ENCODE data around the gene NRROS.

NRROS gene

DNA sequence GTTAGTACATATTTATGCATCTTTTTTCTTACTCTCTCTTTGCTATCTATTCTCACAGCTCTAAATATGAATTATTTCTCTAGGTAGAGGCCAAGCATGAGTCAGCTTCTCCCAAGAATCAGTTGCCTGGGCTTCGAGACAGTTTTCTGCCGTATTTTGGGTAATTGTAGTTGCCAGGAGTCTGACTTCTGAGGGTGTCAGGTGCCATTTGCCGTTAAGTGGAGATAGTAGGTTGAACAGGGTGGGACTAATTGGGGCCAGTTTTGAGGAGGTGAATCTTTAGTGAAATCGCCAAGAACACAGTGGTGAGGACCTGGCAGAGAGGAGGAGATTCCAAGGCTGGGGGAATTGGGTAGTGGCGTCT, 7.8 kb upstream of the NRROS start:
- Histone ChIP-seq H3K4me3 (ENCODE audit: severe bottlenecking) (peak overlapping the region; percentile 50), H3K27me3 (ENCODE audit: insufficient read depth, poor library complexity, severe bottlenecking) (no peaks in the 10 kb centered on the region), H3K9me3 (ENCODE audit: severe bottlenecking) (no peaks in the 10 kb centered on the region), H3K4me1 (ENCODE audit: insufficient read depth, poor library complexity, severe bottlenecking) (no peaks in the 10 kb centered on the region), H3K27ac (ENCODE audit: poor library complexity, severe bottlenecking) (peak overlapping the region; percentile 60), H3K36me3 (ENCODE audit: low read depth) (no peaks in the 10 kb centered on the region)
- DNase-seq (ENCODE audit: low spot score) (no peak), ATAC-seq (ENCODE audit: low read depth) (no peak)
- no peak for TF ChIP-seq CTCF (IDR thresholded peaks at IDR 0.05; ENCODE audit: poor library complexity, severe bottlenecking)

- DNase-seq (ENCODE audit: low spot score) (no peak), ATAC-seq (ENCODE audit: low read depth) (peak; percentile 86)
- H3K36me3 ChIP-seq (ENCODE audit: low read depth): no peaks in the 10 kb centered on the region
- no peaks in the 10 kb centered on the region for H3K27me3 ChIP-seq (ENCODE audit: insufficient read depth, poor library complexity, severe bottlenecking)
- H3K4me1 ChIP-seq (ENCODE audit: insufficient read depth, poor library complexity, severe bottlenecking): no peaks in the 10 kb centered on the region
- peak overlapping the region; percentile 60 for H3K27ac ChIP-seq (ENCODE audit: poor library complexity, severe bottlenecking)
- peak overlapping the region; percentile 50 for H3K4me3 ChIP-seq (ENCODE audit: severe bottlenecking)
- H3K9me3 ChIP-seq (ENCODE audit: severe bottlenecking): no peaks in the 10 kb centered on the region
- TF ChIP-seq CTCF (IDR thresholded peaks at IDR 0.05; ENCODE audit: poor library complexity, severe bottlenecking): peak; percentile 57
Observed at GRCh38 chr3:196632046-196632751, 7.3 kb upstream of the NRROS start.

DNA sequence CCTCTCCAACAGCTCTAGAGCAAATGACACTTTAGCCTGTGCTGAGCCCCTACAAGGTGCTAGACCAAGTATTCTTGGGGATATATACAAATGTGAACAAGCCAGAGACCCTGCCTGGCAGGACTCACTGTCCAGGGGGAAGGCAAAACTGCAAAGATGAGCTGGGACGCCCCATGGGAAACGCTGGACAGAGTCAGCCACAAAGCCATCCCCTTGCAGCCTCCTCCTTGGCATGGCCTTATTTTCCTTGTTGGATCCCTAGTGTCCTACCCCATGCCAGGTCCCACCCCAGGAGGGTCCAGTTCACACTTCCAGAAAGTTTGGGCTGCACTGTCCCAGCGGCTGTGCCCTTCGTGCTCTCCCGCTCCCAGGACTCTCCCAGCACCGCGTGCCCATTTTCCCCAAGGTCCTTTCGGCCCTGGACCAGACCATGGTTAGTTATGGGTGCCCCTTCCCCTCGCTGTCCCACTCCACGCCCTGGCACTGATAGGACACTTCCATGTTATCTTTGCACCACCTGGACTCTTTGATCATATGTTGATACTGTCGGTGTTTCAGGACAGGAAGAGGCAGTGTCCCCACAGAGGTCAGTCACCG, 5.8 kb upstream of the NRROS start:
- H3K9me3 ChIP-seq (ENCODE audit: severe bottlenecking): no peaks in the 10 kb centered on the region
- no peak for ATAC-seq (ENCODE audit: low read depth)
- H3K27ac ChIP-seq (ENCODE audit: poor library complexity, severe bottlenecking): no peak overlapping the region
- DNase-seq (ENCODE audit: low spot score): no peak
- no peak for TF ChIP-seq CTCF (IDR thresholded peaks at IDR 0.05; ENCODE audit: poor library complexity, severe bottlenecking)
- no peak overlapping the region for H3K4me3 ChIP-seq (ENCODE audit: severe bottlenecking)
- no peaks in the 10 kb centered on the region for H3K36me3 ChIP-seq (ENCODE audit: low read depth)
- H3K4me1 ChIP-seq (ENCODE audit: insufficient read depth, poor library complexity, severe bottlenecking): no peaks in the 10 kb centered on the region
- no peaks in the 10 kb centered on the region for H3K27me3 ChIP-seq (ENCODE audit: insufficient read depth, poor library complexity, severe bottlenecking)

DNA sequence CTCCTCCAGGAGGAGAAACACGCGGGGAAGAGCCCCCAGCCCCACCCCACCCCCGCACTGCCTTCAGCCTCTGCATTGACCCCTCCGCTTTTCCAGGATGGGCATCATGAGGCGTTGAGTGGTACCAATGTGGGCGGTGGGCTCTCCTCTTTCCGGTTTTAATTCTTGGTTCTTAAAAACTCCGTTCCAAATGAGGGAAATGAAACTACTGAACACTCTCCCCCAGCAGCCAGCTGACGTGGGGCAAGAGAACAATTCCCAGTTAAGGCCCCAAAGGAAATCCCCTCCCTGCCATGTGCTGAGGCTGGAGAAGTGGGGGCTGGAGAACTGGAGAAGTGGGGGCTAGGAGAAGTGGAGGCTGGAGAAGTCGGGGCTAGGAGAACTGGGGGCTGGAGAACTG, 5.3 kb upstream of the NRROS start:
- TF ChIP-seq CTCF (IDR thresholded peaks at IDR 0.05; ENCODE audit: poor library complexity, severe bottlenecking): no peak
- Histone ChIP-seq H3K9me3 (ENCODE audit: severe bottlenecking) (no peaks in the 10 kb centered on the region), H3K27me3 (ENCODE audit: insufficient read depth, poor library complexity, severe bottlenecking) (peaks cover 5% of the 10 kb centered on the region), H3K36me3 (ENCODE audit: low read depth) (no peaks in the 10 kb centered on the region), H3K4me3 (ENCODE audit: severe bottlenecking) (no peak overlapping the region), H3K27ac (ENCODE audit: poor library complexity, severe bottlenecking) (no peak overlapping the region), H3K4me1 (ENCODE audit: insufficient read depth, poor library complexity, severe bottlenecking) (no peaks in the 10 kb centered on the region)
- ATAC-seq (ENCODE audit: low read depth): no peak
- no peak for DNase-seq (ENCODE audit: low spot score)

GRCh38 chr3:196634829-196635228, 4.7 kb upstream of the NRROS start:
- peaks cover 11% of the 10 kb centered on the region for H3K27me3 ChIP-seq (ENCODE audit: insufficient read depth, poor library complexity, severe bottlenecking)
- no peak for ATAC-seq (ENCODE audit: low read depth)
- DNase-seq (ENCODE audit: low spot score): no peak
- no peaks in the 10 kb centered on the region for H3K4me1 ChIP-seq (ENCODE audit: insufficient read depth, poor library complexity, severe bottlenecking)
- H3K4me3 ChIP-seq (ENCODE audit: severe bottlenecking): no peak overlapping the region
- TF ChIP-seq CTCF (IDR thresholded peaks at IDR 0.05; ENCODE audit: poor library complexity, severe bottlenecking): no peak
- no peaks in the 10 kb centered on the region for H3K36me3 ChIP-seq (ENCODE audit: low read depth)
- H3K9me3 ChIP-seq (ENCODE audit: severe bottlenecking): no peaks in the 10 kb centered on the region
- no peak overlapping the region for H3K27ac ChIP-seq (ENCODE audit: poor library complexity, severe bottlenecking)
